Activated CD4-positive, alpha-beta T cell treated with anti-CD3 and anti-CD28 coated beads, Interleukin-2, amount 10 ng/mL, durations not matched to agents 24 days and 14 days (primary cell): ENCODE results near the gene SNED1. TPM values are rescaled to one million over a fixed set of nuclear protein-coding genes. Genes with fewer than 3 reads are reported as not detected.

Source experiments
- total RNA-seq: library from RNA; stranded (reverse); gene quantifications from 2 replicates; pipeline ENCODE4 v1.2.3, GENCODE V29; 2022

The SNED1 gene
- total RNA-seq, 1 donor from 2014 or later, result 1.3 TPM

Other genes starting within 250 kb of the SNED1 start
- gene KIF1A, start 178.4 kb upstream of the SNED1 start, total RNA-seq, result 0.37 and 0.47 TPM in 2 replicates
- gene AGXT, start 129.8 kb upstream of the SNED1 start, total RNA-seq, result not detected in 2 replicates
- not detected in 2 replicates for gene MAB21L4, start 102.5 kb upstream of the SNED1 start, total RNA-seq
- not detected in 2 replicates for gene CROCC2, start 92.3 kb upstream of the SNED1 start, total RNA-seq
- gene MTERF4, start 103.7 kb downstream of the SNED1 start, total RNA-seq, result 39.3 and 43.9 TPM in 2 replicates
- 87.5 and 92.0 TPM in 2 replicates for gene PASK, start 150.9 kb downstream of the SNED1 start, total RNA-seq
- gene PPP1R7, start 151.8 kb downstream of the SNED1 start, total RNA-seq, result 111 and 113 TPM in 2 replicates
- gene ANO7, start 190.1 kb downstream of the SNED1 start, total RNA-seq, result 2.8 and 3.5 TPM in 2 replicates